HepG2 (cell line): ENCODE measurements around the gene MTHFD2. TPM values are rescaled to one million over a fixed set of nuclear protein-coding genes. Genes with fewer than 3 reads are reported as not detected.

ENCODE experiments used
- ATAC-seq: fragments of 200-7000 bp; cut with Tn5 transposase; 3 replicates; pipeline ENCODE4 v1.9.1; 2020; ENCODE audit warnings: mild to moderate bottlenecking, moderate library complexity
- BruUV-seq: library from RNA; stranded (reverse); fragments of 400-500 nt; replicated peaks from 2 replicates; lab custom pipeline; 2021; lab: Mats Ljungman, UMichigan
- CTCF ChIA-PET: fragments of 300-600 bp; formaldehyde crosslinking; extraction: SDS; loops from one replicate; lab custom pipeline; 2021; ENCODE audit warnings: low total read pairs, inconsistent platforms, low intra/inter-chr PET ratio; lab: Yijun Ruan, JAX
- POLR2A ChIA-PET: fragments of 350-600 bp; sonication (Branson Sonifier 250); formaldehyde crosslinking; loops from one replicate; lab custom pipeline; 2020; ENCODE audit warnings: antibody characterized with exemption, inconsistent platforms; lab: Yijun Ruan, JAX
- DNase-seq: peaks from one replicate; pipeline ENCODE4 v3.0.0-alpha.2; 2015; ENCODE audit warnings: low spot score
- FAIRE-seq: peaks from 3 replicates; lab custom pipeline; 2011; peaks lifted over from hg19 to GRCh38; lab: Jason Lieb, UNC
- H2AFZ ChIP-seq: one replicate; pipeline ENCODE4 v1.6.1; 2011; ENCODE audit warnings: low read length, inconsistent platforms
- H3K27ac ChIP-seq: fragments of 300-600 bp; 3 replicates; pipeline ENCODE4 v1.8.0; 2011; ENCODE audit warnings: mixed run types, mild to moderate bottlenecking, mixed read lengths, low read length, inconsistent platforms; ENCODE audit not compliant: insufficient read depth; ENCODE audit errors: extremely low read length
- H3K27me3 ChIP-seq, 2 experiments: fragments of 200-600 bp in 1 of 2; 2 replicates in 1 of 2; 3 replicates in 1 of 2; pipeline versions ENCODE4 v1.6.0 to v1.8.0; 2011; ENCODE audit warnings: low read length in 2 of 2, mild to moderate bottlenecking in 2 of 2, moderate library complexity in 2 of 2, inconsistent platforms in 1 of 2; ENCODE audit not compliant: insufficient read depth in 2 of 2, control insufficient read depth in 1 of 2
- H3K36me3 ChIP-seq, 2 experiments: fragments of 200-600 bp in 1 of 2; replicated peaks in 1 of 2; 2 replicates in 1 of 2; 3 replicates in 1 of 2; pipeline versions ENCODE4 v1.5.1 to v1.8.0; 2011; ENCODE audit warnings: low read length in 2 of 2, inconsistent platforms in 1 of 2; ENCODE audit not compliant: insufficient read depth in 2 of 2, control insufficient read depth in 1 of 2
- H3K4me1 ChIP-seq: 2 replicates; pipeline ENCODE4 v1.5.1; 2012; ENCODE audit warnings: low read length, inconsistent platforms; ENCODE audit not compliant: insufficient read depth
- H3K4me2 ChIP-seq: 2 replicates; pipeline ENCODE4 v1.6.0; 2011; ENCODE audit warnings: low read depth, low read length, inconsistent platforms
- H3K4me3 ChIP-seq, 3 experiments: fragments of 200-600 bp in 1 of 3; sonication (generic), shearing (Covaris generic) in 1 of 3; replicated peaks in 1 of 3; 2 replicates each; pipeline ENCODE4 v1.5.1; 2011 to 2016; ENCODE audit warnings: low read length in 3 of 3, inconsistent platforms in 2 of 3, low read depth in 2 of 3, mild to moderate bottlenecking in 2 of 3, control low read depth in 1 of 3, mixed read lengths in 1 of 3; ENCODE audit not compliant: insufficient read depth in 1 of 3
- H3K79me2 ChIP-seq: one replicate; pipeline ENCODE4 v1.6.1; 2011; ENCODE audit warnings: low read length, inconsistent platforms; ENCODE audit not compliant: insufficient read depth
- H3K9ac ChIP-seq: 2 replicates; pipeline ENCODE4 v1.6.0; 2011; ENCODE audit warnings: mild to moderate bottlenecking, low read depth, low read length, inconsistent platforms; ENCODE audit not compliant: insufficient read depth
- H3K9me3 ChIP-seq: 2 replicates; pipeline ENCODE4 v1.5.1; 2012; ENCODE audit warnings: mild to moderate bottlenecking, low read length
- H4K20me1 ChIP-seq: 2 replicates; pipeline ENCODE4 v1.6.0; 2011; ENCODE audit warnings: inconsistent platforms, mild to moderate bottlenecking, low read length, moderate library complexity; ENCODE audit not compliant: insufficient read depth
- JUNB ChIP-seq: sonication (generic); formaldehyde crosslinking; IDR thresholded peaks from 2 replicates; pipeline ENCODE4 v1.8.0; 2022; ENCODE audit warnings: missing genetic modification reagents, mild to moderate bottlenecking, borderline replicate concordance
- SOX6 ChIP-seq, 2 experiments: fragments of 450-650 bp in 1 of 2; sonication (generic) in 1 of 2; formaldehyde crosslinking in 1 of 2; IDR thresholded peaks; 2 replicates each; pipeline versions ENCODE4 v1.4.0 to v1.6.1; 2017 to 2020; ENCODE audit warnings: antibody characterized with exemption in 1 of 2, mild to moderate bottlenecking in 1 of 2, missing genetic modification reagents in 1 of 2
- SUZ12 ChIP-seq: fragments of 150-350 bp; IDR thresholded peaks from 2 replicates; pipeline ENCODE4 v1.6.1; 2014; ENCODE audit warnings: low read depth, low read length
- TCF7L2 ChIP-seq: IDR thresholded peaks from 2 replicates; pipeline ENCODE4 v1.6.1; 2011; ENCODE audit warnings: mild to moderate bottlenecking, low read depth, low read length, moderate library complexity
- ZFP91 ChIP-seq: sonication (generic); formaldehyde crosslinking; IDR thresholded peaks from 2 replicates; pipeline ENCODE4 v1.9.0; 2022; ENCODE audit warnings: missing genetic modification reagents, mild to moderate bottlenecking, borderline replicate concordance
- ZNF629 ChIP-seq: sonication (generic); formaldehyde crosslinking; conservative IDR thresholded peaks from 2 replicates; pipeline ENCODE4 v1.5.0; 2020; ENCODE audit warnings: missing genetic modification reagents
- ZNF678 ChIP-seq: sonication (generic); formaldehyde crosslinking; IDR thresholded peaks from 2 replicates; pipeline ENCODE4 v1.4.0; 2020; ENCODE audit warnings: mild to moderate bottlenecking, missing genetic modification reagents
- WGBS: methylation state at CpG from one replicate; pipeline ENCODE4 v1.1.6; 2017; ENCODE audit warnings: low lambda C conversion rate; 5-methylcytosine and 5-hydroxymethylcytosine counted together
- in situ Hi-C: cut with HindIII; loops from 2 replicates; pipeline ENCODE4 v1.10.0; 2017; ENCODE audit warnings: low pct_unique_long_range_greater_than_20kb; ENCODE audit not compliant: extremely low pct_ligation_motif_present
- intact Hi-C: fragments of 100-400 bp; cut with micrococcal nuclease; formaldehyde crosslinking; loops from one replicate; pipeline ENCODE4 v1.10.0; 2022; ENCODE audit not compliant: unreplicated experiment
- polyA plus RNA-seq, 8 experiments: library from polyadenylated mRNA; depleted of rRNA in 3 of 8; stranded (reverse) in 7 of 8; unstranded in 1 of 8; fragments of >200 nt; fragmentation: Illumina TruSeq in 4 of 8; extraction: Trizol in 4 of 8; gene quantifications; 2 replicates each; pipeline versions ENCODE4 v1.2.1 to v1.2.3, GENCODE V29; 2011 to 2016; ENCODE audit warnings: low read depth in 4 of 8, missing spikeins in 1 of 8, mixed read lengths in 1 of 8; ENCODE audit not compliant: insufficient read depth in 1 of 8
- total RNA-seq, 5 experiments: library from RNA; depleted of rRNA; stranded (reverse); fragments of >200 nt; fragmentation: Illumina TruSeq; extraction: Trizol; gene quantifications; 2 replicates each; pipeline ENCODE4 v1.2.3, GENCODE V29; 2016; ENCODE audit warnings: low read depth in 1 of 5
- TF ChIP-seq, protein P1 (sequence below): sonication (generic); formaldehyde crosslinking; IDR thresholded peaks from 2 replicates; pipeline ENCODE4 v1.4.0; 2020; ENCODE audit warnings: missing genetic modification reagents, borderline replicate concordance

MTHFD2 gene
- total and polyA plus RNA-seq, 2 of the 13 experiments (the other 11 are each of a cell fraction or from before 2014, with no cell fraction given) = 188 to 269 TPM

DNA sequence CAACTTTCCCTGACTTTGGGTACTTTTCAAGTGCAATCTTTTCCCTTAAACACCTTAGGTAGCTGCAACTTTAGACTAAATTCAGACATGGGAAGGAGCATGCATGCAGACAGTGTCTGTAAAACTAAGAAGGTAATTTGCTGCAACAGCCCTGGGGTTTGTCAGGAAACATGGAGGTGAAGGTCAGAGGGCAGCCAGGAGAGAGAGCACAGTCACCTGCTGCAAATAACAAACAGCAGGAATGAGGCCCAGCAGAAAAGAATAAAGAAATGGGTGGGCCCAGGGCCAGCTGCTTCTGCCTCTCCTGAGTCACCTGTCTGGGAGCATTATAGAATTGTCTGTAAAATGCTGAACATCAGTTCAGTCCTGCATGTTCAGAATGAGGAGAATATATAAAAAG is 35.2 kb downstream of the MTHFD2 start (continued):
- TF ChIP-seq, protein P1, sequence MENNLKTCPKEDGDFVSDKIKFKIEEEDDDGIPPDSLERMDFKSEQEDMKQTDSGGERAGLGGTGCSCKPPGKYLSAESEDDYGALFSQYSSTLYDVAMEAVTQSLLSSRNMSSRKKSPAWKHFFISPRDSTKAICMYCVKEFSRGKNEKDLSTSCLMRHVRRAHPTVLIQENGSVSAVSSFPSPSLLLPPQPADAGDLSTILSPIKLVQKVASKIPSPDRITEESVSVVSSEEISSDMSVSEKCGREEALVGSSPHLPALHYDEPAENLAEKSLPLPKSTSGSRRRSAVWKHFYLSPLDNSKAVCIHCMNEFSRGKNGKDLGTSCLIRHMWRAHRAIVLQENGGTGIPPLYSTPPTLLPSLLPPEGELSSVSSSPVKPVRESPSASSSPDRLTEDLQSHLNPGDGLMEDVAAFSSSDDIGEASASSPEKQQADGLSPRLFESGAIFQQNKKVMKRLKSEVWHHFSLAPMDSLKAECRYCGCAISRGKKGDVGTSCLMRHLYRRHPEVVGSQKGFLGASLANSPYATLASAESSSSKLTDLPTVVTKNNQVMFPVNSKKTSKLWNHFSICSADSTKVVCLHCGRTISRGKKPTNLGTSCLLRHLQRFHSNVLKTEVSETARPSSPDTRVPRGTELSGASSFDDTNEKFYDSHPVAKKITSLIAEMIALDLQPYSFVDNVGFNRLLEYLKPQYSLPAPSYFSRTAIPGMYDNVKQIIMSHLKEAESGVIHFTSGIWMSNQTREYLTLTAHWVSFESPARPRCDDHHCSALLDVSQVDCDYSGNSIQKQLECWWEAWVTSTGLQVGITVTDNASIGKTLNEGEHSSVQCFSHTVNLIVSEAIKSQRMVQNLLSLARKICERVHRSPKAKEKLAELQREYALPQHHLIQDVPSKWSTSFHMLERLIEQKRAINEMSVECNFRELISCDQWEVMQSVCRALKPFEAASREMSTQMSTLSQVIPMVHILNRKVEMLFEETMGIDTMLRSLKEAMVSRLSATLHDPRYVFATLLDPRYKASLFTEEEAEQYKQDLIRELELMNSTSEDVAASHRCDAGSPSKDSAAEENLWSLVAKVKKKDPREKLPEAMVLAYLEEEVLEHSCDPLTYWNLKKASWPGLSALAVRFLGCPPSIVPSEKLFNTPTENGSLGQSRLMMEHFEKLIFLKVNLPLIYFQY = no peak
- no peak for TF ChIP-seq SOX6 (IDR thresholded peaks at IDR 0.05)
- 0 out of 2 replicates have a peak, but pooled peaks have one; percentile 22 for TF ChIP-seq SOX6 (CRISPR knock-in tag; IDR thresholded peaks at IDR 0.05)

- BruUV-seq = no TSS peak
- ChIA-PET CTCF (no interaction called here), POLR2A (no interaction called here)
- TF ChIP-seq JUNB (no peak), SUZ12 (no peak), ZNF629 (CRISPR knock-in tag) (no peak), ZFP91 (no peak), ZNF678 (CRISPR knock-in tag) (no peak), TCF7L2 (no peak)
- FAIRE-seq (no peak), ATAC-seq (no peak), DNase-seq (no peak)
- H3K4me3 ChIP-seq = no peak overlapping the region
- in situ Hi-C loops (no loop called here), intact Hi-C loops (no loop called here)
- H3K4me1 ChIP-seq = peaks cover 20% of the 10 kb centered on the region
- H3K27ac ChIP-seq = no peak overlapping the region
- no peak overlapping the region for H3K4me2 ChIP-seq
- no peak overlapping the region for H2AFZ ChIP-seq
- H4K20me1 ChIP-seq = no peaks in the 10 kb centered on the region
- no peaks in the 10 kb centered on the region for H3K36me3 ChIP-seq
- 56% methylated on average over 5 of the region's 5 CpGs for WGBS
- no peaks in the 10 kb centered on the region for H3K9me3 ChIP-seq
- no peak overlapping the region for H3K9ac ChIP-seq
- H3K79me2 ChIP-seq = no peaks in the 10 kb centered on the region
- H3K27me3 ChIP-seq = peaks cover 2 to 29% of the 10 kb centered on the region in 2 experiments
These were observed 36.6 kb downstream of the MTHFD2 start for GRCh38 chr2:74235041-74235440.
